ENCODE data around the gene HCLS1.

The HCLS1 gene

DNA sequence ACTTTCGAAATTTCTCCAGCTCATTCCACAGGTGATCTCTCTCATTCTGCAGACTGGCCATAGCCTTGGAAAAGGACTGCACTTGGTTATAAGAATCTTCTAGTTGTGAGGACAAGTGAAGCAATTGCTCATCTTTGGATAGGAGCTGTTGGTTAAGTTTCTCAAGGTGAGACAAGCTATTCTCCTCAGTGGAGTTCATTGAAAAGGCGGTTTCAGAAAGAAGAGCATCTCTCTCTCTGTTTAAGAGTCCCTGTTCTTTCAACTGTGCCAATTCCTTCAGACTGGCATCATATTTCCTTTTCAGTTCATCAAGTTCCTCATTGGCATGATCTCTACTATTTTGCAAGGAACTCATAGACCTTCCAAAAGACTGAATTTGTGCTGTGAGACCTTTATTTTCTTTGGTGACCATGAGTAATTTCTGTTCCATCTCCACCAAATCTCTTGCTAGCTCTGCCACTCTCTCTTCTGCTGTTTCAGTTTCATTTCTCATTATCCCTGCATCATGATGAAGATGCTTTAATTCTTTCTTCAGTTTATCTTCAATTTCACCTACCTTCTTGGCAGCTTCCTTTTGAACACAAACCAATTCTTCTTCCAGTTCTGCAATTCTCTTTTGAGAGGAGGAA is 30.2 kb upstream of the HCLS1 start:
- TF ChIP-seq SIN3A (IDR thresholded peaks at IDR 0.05; ENCODE audit: borderline replicate concordance, insufficient read depth, low read length) = no peak
- TF ChIP-seq, protein P1, sequence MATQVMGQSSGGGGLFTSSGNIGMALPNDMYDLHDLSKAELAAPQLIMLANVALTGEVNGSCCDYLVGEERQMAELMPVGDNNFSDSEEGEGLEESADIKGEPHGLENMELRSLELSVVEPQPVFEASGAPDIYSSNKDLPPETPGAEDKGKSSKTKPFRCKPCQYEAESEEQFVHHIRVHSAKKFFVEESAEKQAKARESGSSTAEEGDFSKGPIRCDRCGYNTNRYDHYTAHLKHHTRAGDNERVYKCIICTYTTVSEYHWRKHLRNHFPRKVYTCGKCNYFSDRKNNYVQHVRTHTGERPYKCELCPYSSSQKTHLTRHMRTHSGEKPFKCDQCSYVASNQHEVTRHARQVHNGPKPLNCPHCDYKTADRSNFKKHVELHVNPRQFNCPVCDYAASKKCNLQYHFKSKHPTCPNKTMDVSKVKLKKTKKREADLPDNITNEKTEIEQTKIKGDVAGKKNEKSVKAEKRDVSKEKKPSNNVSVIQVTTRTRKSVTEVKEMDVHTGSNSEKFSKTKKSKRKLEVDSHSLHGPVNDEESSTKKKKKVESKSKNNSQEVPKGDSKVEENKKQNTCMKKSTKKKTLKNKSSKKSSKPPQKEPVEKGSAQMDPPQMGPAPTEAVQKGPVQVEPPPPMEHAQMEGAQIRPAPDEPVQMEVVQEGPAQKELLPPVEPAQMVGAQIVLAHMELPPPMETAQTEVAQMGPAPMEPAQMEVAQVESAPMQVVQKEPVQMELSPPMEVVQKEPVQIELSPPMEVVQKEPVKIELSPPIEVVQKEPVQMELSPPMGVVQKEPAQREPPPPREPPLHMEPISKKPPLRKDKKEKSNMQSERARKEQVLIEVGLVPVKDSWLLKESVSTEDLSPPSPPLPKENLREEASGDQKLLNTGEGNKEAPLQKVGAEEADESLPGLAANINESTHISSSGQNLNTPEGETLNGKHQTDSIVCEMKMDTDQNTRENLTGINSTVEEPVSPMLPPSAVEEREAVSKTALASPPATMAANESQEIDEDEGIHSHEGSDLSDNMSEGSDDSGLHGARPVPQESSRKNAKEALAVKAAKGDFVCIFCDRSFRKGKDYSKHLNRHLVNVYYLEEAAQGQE (IDR thresholded peaks at IDR 0.05; ENCODE audit: insufficient read depth in 1 of 2, low read depth in 2 of 2, low read length in 2 of 2) = no peak
- no peak for TF ChIP-seq TAF1 (IDR thresholded peaks at IDR 0.05; ENCODE audit: borderline replicate concordance, insufficient read depth, low read length)
- TF ChIP-seq POLR2AphosphoS5 (IDR thresholded peaks at IDR 0.05; ENCODE audit: low read depth, low read length) = no peak
- TF ChIP-seq FOXP2 (optimal IDR thresholded peaks at IDR 0.05; ENCODE audit: borderline replicate concordance, extremely low read depth, extremely low read length, insufficient read depth) = no peak

DNA sequence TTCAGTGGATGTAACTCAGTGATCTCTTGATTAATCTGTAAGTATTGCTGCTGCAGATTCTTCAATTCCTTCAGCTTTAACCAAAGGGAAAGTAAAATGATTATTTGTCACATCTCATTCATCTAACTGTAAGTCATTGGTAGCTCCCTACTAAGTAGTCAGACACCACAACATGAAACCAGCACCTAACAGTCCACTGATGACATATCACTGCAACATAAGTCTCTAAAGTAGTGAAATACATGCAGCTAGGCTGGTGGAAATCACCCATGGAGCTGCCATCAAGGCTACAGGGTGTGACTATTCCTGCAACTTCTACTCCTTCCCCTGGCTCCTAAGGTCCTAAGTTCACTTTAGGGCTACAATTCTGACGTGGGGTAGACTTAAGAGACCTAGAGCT is 21.1 kb upstream of the HCLS1 start:
- TF ChIP-seq TAF1 (IDR thresholded peaks at IDR 0.05; ENCODE audit: borderline replicate concordance, insufficient read depth, low read length) (no peak), SIN3A (IDR thresholded peaks at IDR 0.05; ENCODE audit: borderline replicate concordance, insufficient read depth, low read length) (no peak), POLR2AphosphoS5 (IDR thresholded peaks at IDR 0.05; ENCODE audit: low read depth, low read length) (no peak)
- TF ChIP-seq, protein P1 (IDR thresholded peaks at IDR 0.05; ENCODE audit: insufficient read depth in 1 of 2, low read depth in 2 of 2, low read length in 2 of 2) = no peak

DNA sequence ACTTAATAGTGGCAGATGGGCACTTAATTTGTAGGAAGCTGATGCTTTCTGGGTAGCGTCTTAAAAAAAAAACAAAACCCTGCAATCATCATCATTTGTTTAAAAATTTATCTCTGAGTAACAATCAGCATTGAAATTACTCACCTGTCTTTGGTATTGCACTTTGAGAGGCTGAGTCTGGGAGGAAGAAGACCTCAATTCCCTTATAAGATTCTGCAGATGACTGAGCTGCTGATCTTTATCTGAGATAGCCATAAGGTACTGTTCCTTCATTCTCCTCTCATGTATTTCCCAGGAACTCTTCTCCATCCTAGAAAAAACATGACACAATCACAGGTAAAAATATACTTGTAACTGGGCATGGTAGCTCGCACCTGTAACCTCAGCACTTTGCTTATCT is 16.4 kb upstream of the HCLS1 start:
- TF ChIP-seq SIN3A (IDR thresholded peaks at IDR 0.05; ENCODE audit: borderline replicate concordance, insufficient read depth, low read length) (no peak), FOXP2 (optimal IDR thresholded peaks at IDR 0.05; ENCODE audit: borderline replicate concordance, extremely low read depth, extremely low read length, insufficient read depth) (no peak), TAF1 (IDR thresholded peaks at IDR 0.05; ENCODE audit: borderline replicate concordance, insufficient read depth, low read length) (no peak), POLR2AphosphoS5 (IDR thresholded peaks at IDR 0.05; ENCODE audit: low read depth, low read length) (no peak)
- TF ChIP-seq, protein P1 (IDR thresholded peaks at IDR 0.05; ENCODE audit: insufficient read depth in 1 of 2, low read depth in 2 of 2, low read length in 2 of 2) = no peak

DNA sequence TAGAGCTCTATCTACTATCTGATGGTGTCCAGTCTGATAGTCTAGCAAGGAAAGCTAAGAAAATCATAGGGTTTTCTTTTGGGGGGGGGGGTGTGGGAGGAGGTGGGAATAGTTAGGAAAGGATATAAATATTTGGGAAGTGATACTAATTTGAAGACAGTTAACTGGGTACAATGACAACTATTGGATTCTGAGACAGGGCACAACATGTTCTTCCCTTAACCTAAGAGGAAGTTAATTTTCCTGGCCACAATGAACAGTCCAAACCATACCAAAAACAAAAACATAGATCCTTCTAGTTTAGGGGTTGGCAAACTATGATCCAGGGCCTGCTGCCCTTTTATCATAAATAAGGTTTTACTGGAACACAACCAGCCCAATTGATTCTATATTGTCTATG is 10.0 kb upstream of the HCLS1 start:
- TF ChIP-seq POLR2AphosphoS5 (IDR thresholded peaks at IDR 0.05; ENCODE audit: low read depth, low read length) (no peak), SIN3A (IDR thresholded peaks at IDR 0.05; ENCODE audit: borderline replicate concordance, insufficient read depth, low read length) (no peak), FOXP2 (optimal IDR thresholded peaks at IDR 0.05; ENCODE audit: borderline replicate concordance, extremely low read depth, extremely low read length, insufficient read depth) (no peak), TAF1 (IDR thresholded peaks at IDR 0.05; ENCODE audit: borderline replicate concordance, insufficient read depth, low read length) (no peak)
- TF ChIP-seq, protein P1 (IDR thresholded peaks at IDR 0.05; ENCODE audit: insufficient read depth in 1 of 2, low read depth in 2 of 2, low read length in 2 of 2) = no peak

DNA sequence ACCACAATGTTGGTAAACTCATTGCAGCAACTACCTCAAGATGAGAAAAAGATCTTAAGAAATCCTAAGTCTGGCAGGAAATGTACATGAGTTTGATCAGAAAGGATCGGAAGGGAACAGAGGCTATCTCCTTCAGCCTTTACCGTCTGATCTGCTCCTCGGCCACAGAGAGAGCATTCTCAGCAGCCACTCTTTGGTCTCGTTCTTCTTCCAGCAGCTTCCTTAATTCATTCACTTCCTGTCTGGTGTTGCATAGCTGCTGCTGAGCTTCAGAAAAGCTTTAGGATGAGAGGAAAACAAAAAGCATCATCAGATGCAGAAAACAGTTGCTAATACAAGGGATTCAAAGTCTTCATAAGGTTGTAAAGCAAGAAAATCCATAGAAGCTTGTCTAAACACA is 6.6 kb upstream of the HCLS1 start:
- no peak for TF ChIP-seq SIN3A (IDR thresholded peaks at IDR 0.05; ENCODE audit: borderline replicate concordance, insufficient read depth, low read length)
- TF ChIP-seq FOXP2 (optimal IDR thresholded peaks at IDR 0.05; ENCODE audit: borderline replicate concordance, extremely low read depth, extremely low read length, insufficient read depth) = no peak
- TF ChIP-seq, protein P1 (IDR thresholded peaks at IDR 0.05; ENCODE audit: insufficient read depth in 1 of 2, low read depth in 2 of 2, low read length in 2 of 2) = no peak
- TF ChIP-seq TAF1 (IDR thresholded peaks at IDR 0.05; ENCODE audit: borderline replicate concordance, insufficient read depth, low read length) = no peak
- TF ChIP-seq POLR2AphosphoS5 (IDR thresholded peaks at IDR 0.05; ENCODE audit: low read depth, low read length) = no peak
